Hematopoietic multipotent progenitor cell treated with erythropoietin and hydrocortisone succinate and interleukin-3 and kit ligand, for 15 days (in vitro differentiated cells): Measurements from ENCODE around the gene TAF1L.

Source experiments
- DNase-seq: peaks from one replicate; pipeline ENCODE4 v3.0.0-alpha.2; 2015; ENCODE audit warnings: low spot score

The TAF1L gene

DNA sequence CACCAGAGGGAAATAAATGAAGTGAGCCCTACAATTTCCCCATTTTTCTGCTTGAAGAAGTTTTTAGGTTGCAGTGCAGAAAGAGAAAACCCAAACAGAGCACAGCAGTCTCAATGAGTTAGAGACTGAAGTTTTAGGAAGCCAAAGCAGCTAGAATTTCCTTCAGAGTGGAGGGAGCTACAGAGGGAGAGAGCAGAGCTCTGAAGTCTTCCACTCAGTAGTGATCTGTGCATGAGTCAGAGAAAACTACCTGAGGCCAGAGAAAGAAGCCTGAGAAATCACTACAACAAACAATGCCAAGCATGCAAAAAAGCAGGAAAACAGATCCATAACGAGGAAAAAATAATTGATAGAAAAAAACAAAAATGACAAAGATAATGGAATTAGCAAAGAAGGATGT is 44.6 kb downstream of the TAF1L start:
- DNase-seq: no peak

DNA sequence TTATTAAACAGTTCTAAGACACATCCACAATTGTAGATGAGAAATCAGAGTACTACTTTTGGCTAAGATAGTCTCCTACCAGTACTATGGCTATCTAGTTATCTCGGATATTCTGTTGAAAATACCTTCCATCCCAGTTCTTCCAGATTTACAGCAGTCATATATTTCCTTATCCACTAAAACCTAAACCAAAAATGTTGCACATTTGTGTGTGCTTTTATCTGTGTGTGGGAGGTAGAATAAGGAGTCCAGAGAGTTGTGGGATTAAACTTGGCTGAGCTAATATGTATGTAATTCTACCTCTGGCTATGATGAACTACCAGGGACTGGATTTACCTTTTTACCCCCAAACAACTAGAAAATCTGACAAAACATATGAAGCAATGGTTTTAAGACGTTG is 45.0 kb downstream of the TAF1L start:
- no peak for DNase-seq

DNA sequence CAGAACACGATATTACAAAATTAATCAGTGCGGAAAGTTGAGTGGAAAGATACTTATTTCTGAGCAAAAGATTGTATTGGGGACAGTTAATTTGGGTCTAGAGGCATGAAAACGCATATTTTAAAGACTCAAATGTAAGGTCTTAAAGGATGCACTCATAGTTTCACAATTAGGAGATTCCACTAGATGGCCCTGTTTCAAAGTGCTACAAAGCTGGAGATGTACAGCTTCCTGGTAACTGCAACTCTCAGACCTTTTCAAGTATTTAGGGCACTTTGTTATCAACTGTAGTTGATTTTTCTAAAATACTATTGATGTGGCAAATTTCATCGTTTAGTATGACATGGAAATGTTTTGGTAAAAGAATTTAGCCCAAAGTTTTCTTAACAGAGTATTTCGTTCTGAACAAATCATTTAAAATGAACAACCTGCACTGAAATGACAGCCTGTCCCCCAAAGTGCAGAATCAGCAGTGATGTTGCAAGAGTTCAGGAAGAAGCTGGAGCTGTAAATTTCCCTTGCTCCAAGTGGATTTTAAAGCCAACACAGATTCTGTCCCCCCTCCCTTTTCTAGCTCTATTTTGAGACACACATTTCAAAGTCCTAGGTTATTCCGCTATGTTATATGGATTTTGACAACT is 46.3 kb downstream of the TAF1L start:
- DNase-seq: peak; percentile 18

DNA sequence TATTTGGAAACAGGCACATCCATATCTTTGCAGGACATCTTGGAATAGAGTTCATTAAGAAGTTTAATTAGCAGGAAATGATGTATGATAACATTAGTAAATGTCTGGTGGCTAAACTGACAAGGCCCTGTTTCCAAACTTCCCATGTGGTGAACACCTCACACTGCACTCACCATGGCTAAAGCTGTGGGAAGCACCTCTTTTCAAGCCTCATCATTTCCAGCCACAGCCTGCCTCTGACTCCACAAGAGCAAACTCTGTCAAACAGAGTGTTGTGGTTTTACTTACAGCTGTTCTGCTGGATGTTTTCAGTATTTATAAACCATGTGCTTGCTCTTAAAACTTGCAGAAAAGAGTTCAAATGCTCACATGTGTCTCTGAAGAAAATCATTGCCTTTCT is 47.6 kb downstream of the TAF1L start:
- DNase-seq: no peak

DNA sequence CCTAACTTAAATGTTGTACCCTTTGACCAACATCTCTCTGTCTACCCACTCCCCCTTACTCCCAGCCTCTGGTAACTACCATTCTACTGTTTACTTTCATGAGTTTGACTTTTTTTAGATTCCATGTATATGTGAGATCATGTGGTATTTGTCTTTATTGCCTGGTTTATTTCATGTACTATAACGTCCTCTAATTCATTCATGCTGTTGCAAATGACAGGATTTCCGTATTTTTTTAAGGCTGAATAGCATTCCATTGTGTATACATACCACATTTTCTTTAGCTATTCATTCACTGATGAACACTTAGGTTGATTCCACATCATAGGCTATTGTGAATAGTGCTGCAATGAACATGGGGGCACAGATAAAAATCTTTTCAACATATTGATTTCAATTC is 50.7 kb downstream of the TAF1L start:
- no peak for DNase-seq

DNA sequence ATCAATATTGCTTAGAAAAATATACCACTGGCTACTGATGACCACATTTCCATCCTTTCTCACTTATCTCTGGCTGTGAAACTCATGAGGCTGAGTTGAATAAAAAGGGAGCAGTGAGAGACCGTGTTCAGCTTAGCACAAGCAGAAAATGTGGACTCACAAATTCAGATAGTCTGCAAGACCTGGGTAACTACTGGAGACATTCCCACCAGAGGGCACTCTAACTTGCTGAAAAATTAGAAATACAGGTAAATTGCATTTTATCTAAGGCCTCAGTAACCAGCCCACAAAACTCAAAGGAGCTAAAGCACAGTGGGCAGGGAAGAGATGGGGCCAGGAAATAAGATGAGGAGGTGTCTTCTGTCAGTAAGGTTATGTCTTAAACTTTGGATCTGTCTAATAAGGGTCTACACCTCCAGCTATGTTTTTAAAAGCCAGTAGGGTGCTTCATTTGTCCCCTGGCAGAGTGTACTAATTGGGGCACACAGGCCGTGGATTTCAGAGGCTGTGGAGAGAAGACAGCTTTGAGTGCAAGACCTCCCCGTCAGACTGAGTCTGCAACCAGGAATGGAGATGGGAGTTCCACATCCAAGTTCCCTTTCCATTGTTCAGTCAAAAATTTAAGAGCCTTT is 53.8 kb downstream of the TAF1L start:
- peak; percentile 61 for DNase-seq

DNA sequence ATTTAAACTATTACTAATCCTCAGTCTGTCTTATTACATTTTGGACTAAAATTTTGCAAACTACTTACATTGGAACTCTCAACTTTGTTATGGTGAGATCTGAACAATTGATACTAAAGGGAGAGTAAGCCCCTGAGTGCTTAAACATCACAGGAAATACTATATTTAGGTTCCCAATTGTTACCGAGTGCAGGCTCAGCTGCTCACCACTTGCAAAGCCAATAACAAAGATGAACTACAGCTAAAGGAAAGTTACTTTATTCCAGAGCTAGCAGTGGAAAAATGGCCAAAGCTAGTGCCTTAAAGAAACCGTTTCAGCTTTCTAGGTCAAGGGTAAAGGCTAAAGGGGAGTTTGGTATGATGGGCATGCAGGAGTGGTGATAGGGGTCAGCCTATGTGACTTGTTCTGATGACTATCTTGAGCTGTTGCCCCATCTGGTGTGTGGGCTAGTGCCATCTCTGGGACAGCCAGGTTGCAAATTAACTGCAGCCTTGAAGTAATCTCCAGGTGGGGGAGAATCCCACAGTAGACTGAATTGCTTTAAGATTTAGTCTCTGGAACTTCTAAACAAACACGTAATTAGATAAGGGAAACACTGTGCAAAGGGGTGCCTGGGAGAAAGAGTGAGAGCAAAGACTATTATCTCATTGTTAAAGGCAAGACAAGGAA is 54.7 kb downstream of the TAF1L start:
- DNase-seq: no peak

DNA sequence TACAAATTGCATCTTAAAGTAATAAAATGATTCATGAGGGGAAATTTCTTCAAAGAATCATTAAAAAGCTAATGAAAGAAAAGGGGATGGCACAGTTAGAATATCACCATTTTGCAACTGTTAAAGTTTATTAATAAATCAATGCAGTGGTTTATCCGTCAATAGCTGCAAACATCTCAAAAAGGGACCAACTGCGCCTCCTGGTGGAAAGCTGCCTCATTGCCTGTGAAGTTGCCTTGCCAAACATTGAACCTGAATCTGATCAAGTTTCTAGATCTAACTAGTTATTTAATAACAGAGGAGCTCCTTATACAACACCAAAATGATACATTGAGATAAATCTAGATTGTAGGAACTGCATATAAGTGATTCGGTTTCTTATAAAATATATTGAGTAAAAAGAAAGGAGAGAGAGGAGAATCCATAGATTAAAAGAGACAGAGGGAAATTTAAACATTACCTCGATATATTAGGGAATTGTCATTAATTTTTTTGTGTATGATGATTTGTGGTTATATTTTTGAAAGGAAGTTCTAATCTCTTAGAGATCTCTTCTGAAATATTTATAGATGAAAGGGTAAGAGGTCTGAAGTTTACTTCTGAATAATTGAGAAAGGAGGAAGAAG is 55.6 kb downstream of the TAF1L start:
- DNase-seq: peak; percentile 81
